ENCODE results near the gene TMEM30A.

DNA sequence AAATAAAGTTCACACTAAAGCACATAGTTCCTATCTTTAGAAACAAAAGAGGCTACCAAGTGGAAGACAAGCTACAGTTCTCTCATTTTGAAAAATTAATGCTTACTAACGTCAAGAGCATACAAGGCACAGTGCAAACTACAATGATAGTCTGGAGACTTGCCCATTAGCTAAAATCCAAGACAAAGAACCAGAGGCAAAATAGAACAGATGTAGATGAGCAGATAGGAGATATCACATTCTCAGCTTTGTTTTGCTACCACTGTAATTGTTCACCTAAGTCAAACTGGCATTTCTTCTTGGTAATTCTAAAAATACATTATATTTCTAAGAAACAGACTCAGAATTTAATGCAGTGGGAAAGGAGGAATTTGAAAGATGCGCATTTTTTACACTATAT is 5.2 kb downstream of the TMEM30A start:
- no peak for TF ChIP-seq EZH2phosphoT487 (IDR thresholded peaks at IDR 0.05; ENCODE audit: borderline replicate concordance, low read depth, low read length)
- TF ChIP-seq, protein P1, sequence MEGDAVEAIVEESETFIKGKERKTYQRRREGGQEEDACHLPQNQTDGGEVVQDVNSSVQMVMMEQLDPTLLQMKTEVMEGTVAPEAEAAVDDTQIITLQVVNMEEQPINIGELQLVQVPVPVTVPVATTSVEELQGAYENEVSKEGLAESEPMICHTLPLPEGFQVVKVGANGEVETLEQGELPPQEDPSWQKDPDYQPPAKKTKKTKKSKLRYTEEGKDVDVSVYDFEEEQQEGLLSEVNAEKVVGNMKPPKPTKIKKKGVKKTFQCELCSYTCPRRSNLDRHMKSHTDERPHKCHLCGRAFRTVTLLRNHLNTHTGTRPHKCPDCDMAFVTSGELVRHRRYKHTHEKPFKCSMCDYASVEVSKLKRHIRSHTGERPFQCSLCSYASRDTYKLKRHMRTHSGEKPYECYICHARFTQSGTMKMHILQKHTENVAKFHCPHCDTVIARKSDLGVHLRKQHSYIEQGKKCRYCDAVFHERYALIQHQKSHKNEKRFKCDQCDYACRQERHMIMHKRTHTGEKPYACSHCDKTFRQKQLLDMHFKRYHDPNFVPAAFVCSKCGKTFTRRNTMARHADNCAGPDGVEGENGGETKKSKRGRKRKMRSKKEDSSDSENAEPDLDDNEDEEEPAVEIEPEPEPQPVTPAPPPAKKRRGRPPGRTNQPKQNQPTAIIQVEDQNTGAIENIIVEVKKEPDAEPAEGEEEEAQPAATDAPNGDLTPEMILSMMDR (conservative IDR thresholded peaks at IDR 0.05; ENCODE audit: low read length): no peak

Data from OCI-LY7 (cell line).